Midbrain (tissue), 1 donor: ENCODE data around the gene MAPRE2.
"Not testable (repeated sequence)": the region's sequence is repeated elsewhere in the genome, so short reads cannot be mapped to it uniquely, and the experiment has no call there.

Experiments
- DNase-seq: peaks from one replicate; lab custom pipeline; 2025; lab: John Stamatoyannopoulos, UW

Gene MAPRE2

DNA sequence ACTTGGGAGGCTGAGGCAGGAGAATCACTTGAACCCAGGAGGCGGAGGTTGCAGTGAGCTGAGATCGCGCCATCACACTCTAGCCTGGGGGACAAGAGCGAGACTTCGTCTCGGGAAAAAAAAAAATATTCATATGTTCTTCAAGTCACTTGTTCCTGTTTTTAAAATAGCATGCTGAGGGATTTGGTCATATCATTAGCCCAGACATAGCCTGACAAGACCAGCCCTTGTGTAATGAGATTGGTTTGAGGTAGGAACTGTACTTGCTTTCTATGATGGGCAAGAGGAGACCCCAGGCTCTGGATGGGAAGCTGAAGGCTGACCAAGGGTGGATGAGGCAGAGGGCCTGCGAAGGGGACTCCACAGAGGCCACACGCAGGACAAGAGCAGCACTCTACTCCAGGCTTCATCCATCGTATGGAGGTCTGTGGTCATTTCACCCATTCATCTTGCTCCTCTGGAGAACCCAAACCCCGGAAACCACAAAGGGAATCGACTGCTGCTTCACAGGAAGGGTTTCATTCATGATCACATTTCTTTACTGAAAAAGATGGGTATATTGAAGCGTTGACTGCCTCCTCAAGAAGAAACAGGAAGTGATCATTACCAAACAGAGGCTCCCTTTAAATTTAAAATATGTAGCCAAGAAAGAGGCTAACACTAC is 112.5 kb downstream of the MAPRE2 start:
- no peak for DNase-seq

DNA sequence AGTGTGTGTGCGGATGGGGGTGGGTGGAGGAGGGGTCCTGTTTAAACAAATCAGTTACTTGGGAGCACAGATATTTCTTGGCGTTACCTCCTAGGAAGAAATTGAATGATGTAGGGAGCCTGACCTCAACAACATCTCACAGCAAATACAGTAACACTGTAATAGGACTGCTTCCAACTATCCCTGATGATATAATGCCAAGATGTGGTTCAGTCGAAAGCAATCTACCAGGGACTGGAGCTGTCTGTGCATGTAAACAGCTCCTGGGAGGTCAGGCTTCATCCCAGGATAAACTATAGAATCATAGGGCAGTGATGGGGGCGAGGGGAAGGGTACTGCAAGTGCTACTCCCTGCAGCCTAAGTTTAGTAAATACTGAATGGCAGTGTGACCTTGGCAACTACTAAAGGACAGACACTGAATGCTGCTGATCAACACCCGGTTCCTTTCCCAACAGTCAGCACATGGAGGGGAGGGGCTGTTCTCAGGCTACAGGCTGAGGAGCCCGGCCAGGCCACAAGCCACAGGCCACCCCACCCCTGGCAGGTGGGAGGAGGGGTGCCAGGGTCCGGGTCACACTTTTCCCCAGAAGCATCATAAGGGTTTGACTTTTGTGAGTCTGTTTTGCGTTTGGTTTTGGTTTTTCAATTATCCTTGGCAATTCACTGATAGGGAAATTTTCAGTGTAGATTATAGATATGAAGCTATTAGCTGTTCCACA is 114.3 kb downstream of the MAPRE2 start:
- DNase-seq, result no peak

DNA sequence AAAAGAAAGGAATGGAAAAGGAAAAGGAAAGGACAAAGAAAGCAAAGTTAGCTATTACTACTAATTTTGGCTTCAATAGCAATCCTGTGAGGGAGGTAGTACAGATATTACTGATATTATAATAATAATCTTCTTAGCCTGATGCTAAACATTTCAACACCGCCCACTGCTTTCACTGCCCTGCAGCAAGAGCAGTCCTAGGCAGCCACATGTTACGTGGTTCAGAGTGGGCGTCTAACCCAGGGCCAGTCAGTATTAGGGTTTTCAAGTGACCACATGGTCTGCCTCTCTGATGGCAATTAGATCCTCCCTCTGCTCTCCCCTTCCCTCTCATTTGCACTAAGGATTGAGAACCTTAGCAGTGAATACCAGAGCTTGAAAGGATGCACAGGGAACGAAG is 116.0 kb downstream of the MAPRE2 start:
- DNase-seq, result no peak

DNA sequence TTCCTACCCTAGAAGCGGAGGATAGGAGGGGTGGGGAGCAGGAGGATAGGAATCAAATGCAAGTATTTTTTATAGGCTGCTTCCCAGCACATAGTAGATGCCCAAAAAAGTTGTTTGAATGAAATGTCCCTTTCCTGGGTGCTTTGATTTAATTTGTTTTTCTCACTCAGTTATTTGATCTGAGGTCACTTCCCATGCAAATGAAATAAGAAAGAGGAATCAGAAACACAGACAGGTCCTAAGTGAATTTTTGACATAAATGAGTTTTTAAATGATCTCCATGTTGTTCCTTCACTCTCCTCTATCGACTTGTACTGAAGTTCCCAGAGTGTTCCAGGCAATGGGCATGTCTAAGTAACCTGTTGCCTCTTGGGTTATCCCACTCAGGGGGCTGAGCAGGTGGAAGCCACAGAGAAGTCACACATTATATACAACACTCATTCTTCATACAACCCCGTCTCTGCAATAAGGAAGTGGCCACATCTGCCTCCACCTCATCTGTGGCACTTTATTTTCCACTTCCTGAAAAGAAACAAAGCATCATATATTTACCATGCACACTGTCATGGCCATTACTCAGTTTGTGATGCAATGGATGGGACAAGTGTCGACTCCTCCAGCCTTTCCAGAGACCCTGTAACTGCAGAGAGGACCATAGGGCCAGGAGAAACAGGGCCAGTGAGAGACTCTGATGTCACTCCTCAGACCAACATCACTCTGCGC is 117.7 kb downstream of the MAPRE2 start:
- no peak for DNase-seq

DNA sequence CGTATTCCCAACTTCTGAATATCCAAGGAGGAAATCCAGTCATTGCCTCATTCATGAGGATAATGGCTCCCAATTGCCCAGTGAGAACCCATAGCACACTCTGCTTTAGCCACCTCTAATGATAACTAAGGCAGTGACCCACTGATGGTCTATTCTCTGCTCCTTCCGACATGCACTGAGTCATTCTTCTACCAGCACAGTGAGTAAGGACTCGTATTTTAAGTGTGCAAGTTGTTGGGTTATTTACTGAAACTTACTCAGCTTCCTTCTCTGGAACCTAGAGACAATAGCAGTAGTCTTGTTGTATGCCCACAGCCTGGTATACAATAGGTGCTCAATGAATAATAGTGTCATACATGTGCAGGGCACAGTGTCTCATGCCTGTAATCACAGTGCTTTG is 118.6 kb downstream of the MAPRE2 start:
- DNase-seq, result no peak

DNA sequence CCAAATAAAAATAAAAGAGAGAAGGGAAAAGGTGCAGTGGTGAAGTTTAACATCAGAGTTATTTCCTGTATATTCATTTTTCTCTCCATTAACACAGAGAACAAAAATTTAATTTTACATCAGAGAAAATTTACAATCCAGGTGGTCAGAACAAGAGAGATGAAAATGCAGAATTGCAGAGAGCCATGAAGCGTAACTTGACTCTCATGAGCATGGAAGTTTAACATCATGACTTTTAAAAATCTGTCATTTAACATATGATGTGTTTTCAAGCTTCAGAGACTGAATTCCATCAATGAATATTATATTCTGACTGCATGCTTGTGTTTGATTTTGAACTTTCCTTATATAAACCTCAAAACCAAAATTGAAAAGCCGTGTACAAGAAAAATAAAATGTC is 120.3 kb downstream of the MAPRE2 start:
- DNase-seq, result no peak

DNA sequence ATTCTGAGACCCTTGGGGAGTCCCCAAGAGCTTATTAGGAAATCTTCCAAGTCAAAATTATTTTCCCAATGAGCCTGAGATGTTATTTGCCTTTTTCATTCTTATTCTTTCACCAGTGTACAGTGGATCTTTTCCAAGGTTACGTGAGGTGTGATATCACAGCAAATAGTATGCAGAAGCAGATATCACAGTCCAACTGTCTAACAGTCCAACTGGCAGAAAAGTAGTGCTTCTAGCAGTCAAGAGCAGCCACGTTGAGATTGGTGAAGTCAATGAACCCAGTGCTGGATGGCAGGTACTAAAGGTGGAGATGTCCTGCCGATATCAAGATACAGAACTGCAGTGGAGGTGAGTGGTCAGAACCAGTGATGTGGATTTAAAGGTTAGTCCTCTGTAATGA is 120.7 kb downstream of the MAPRE2 start:
- no peak for DNase-seq

DNA sequence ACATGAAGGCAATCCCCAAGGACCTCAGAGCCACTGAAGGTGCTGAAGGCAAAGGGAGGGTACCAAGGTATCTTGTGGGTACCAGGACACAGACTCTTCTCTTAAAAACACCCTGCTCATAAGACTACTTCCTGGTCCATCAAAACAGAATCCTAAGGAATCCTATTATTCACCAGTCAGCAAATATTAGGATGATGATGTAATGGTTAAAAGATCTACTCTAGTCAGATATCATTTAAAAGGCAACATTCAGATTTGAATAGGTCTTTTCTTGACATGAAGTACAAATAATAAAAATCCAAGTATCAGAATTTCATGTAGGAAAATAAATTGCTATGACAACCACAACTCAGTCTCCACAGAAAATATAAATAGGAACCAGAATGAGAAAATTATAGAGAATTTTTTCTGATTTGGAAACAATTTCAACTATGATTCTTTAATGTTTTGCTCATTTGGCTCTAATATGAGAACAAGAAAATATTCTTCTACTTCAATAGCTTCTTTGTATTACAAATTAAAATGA is 121.9 kb downstream of the MAPRE2 start:
- DNase-seq, result no peak

DNA sequence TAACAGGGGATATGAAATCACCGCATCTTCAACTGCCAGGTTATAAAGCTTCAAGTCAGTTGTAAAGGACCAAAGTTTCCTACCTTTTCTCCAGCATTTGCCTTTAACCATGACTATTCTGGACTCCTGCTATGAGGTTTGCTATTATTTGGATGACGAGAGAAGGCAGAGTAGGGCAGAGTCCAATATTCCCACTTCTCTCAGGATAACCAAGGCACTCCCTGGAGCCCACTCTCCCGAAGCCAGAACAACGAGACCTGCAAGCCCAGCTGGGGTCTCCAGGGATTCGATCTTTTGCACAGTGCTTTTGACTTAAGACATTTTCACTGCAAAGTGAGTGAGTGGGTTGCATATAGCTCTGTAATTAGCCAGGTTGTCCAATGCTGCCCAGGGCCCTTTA is 122.5 kb downstream of the MAPRE2 start:
- DNase-seq, result no peak

DNA sequence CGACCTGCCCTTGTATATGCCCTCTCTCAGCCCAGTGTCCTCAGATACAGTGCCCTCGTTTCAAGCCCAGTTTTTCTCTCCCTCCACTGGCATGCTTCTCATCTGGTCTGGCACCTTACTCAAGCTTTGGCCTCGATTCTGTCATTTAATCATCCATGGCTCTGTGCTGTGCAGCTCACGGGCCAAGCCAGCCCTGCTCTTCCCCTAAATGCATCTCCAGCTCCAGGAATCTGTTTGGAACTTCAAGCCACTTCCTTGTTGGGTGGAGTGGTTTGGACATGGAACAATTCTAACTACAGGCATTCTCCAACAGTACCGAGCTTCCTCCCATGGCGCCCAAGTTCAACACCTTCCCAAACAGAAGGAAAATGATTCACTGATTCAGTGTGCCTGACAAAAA is 122.9 kb downstream of the MAPRE2 start:
- DNase-seq, result no peak

DNA sequence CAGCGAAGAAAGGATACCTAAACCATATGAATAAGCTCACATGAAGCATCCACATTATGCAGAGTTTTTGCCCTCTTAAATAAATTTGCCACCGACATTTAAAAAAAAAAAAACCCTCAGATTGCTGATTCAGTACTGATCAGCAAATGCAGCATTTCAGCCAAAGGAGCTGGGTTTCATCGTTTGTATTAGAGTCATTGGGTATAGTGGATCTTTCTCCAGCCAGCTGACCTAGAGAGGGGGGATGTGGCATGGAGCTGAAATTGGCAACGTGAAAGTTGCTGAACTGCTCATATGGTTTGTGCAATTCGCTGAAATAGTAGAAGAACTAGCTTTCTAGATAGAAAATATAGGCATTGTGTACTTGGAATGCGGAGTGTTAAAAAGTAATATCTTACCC is 126.1 kb downstream of the MAPRE2 start:
- DNase-seq, result no peak

DNA sequence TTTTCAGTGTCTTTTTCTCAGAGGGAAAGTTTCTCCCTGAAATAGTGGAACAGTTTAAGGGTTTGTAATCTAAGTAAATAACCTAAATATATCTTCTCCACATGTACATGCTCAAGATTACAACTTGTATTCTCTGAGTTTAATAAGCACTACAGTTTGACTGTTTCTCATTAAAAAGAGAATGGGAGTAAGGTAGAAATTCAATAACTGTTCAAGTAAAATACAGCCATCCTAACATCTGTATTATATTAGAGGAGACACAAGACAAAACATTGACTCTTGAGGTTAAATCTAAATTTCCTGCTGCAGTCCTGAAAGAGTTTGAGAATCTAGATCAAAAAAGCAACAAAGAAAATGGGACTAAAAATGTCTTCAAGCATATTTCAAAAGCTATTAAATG is 126.6 kb downstream of the MAPRE2 start:
- DNase-seq, result no peak

DNA sequence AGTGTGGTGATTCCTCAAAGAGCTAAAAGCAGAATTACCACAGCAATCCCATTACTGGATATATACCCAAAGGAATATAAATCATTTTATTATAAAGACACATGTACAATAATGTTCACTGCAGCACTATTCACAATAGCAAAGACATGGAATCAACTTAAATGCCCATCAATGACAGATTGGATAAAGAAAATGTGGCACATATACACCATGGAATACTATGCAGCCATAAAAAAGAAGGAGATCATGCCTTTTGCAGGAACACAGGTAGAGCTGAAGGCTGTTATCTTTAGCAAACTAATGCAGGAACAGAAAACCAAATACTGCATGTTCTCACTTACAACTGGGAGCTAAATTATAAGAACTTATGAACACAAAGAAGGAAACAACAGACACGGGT is 129.1 kb downstream of the MAPRE2 start:
- not testable (repeated sequence) for DNase-seq

DNA sequence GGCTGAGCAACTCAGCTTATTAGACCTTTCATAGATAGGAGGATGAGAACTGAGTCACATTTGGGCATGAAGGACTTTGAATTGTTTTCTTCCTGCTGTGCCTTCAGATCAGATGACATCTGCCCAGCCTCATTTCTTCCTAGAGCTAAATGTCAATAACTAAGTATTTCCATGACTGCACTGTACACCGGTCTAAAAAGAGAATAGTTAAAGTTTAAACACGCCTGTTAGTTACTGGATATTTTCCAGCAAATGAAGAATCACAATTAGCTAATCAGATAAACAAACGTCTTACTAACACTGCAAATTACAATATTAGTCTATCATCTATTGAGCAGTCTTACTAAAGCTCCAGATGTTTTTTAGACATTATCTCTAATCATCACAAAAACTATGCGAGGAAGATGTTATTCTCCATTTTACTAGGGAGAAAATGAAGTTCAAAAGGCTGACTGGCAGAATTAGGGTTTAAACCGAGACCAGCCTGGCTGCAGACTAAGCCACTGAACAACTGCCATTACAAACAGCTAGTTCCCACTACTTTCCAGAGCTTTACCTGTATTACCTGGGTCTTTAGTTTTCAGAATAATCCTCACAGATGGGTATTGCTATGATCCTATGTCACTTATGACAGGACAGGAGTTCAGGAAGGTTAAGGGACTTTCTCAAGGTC is 130.2 kb downstream of the MAPRE2 start:
- no peak for DNase-seq

DNA sequence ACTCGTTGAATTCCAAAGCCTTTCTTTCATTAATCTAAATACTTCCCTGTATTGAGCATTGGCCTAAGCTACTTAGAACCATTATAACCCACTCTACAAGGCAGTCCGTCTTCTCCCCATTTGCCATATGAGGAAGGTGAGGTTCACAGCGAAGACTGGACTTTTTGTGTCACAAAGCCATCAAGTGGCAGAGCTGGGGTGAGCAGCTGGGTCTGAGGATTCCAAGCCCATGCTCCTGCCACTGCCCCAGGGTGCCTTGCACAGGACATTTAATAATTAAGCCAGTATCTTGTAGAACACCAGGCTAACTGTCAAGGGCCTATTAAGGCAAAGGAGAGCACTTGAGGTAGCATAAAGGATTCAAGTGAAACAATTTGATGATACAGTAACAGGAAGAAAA is 130.8 kb downstream of the MAPRE2 start:
- no peak for DNase-seq

DNA sequence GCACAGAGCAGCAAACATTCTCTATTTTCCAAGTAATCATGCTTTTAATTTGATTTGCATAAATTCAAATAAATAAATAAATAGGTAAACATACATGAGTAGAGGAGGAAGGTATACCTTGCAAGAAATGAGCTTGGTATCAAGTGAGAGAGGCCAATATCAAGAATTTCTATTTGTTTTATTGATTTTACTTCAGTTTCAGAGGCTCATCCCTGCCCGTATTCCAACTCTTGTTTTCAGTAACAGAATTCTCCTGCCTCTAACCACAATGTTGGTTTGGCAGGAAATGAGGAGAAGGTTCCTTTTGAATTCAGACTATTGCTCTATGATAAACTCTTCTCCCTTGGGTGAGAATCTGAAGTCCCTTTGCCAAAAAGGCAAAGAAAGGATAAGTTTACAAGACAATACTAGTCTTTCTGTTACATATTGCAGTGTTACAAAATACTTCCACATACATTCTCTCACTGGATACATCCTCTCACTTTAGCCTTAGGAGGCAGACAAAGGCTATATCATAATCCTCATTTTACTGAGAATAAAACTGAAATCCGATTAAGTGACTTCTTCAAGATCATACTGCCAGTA is 131.3 kb downstream of the MAPRE2 start:
- DNase-seq, result no peak

DNA sequence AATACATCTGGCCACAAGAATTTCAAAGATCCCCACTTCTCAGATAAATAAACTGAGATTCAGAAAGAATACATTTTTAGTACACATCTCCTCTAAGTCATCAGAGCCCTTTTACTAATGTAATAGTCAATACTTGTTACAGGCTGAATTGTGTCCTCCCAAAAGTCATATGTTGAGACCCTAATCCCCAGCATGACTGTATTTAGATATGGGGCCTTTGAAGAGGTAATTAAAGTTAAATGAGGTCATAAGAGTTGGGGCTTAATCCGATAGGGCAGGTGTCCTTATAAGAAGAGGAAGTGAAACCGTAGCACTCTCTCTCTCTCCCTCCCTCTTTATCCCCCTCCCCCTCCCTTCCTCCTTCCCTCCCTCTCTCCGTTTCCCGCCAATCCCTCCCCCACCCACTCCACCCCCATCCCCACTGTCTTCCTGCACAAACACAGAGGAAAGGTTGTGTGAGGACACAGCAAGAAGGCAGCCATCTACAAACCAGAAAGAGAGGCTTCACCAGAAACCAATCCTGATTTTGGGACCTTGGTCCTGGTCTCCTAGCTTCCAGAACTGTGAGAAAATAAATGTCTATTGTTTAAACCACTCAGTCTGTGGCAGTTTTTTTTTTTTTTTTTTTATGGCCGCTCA is 133.0 kb downstream of the MAPRE2 start:
- DNase-seq, result no peak

DNA sequence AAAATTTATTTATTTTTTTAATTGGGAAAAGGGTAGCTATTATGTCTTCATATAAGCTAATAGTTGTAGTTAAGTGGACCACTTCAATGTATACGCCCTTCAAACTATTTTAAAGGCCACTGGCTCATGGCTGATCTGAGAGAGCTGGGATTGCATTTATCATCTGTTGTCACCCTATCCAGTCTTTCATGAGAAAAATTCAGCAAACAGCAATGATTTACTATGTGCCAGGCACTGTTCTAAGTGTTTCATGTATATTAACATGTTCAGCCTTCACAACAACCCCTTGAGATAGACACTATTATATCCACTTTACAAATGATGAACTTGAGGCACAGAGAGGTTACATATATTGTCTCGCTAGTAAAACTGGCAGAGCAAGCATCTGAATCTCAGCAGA is 133.5 kb downstream of the MAPRE2 start:
- no peak for DNase-seq

DNA sequence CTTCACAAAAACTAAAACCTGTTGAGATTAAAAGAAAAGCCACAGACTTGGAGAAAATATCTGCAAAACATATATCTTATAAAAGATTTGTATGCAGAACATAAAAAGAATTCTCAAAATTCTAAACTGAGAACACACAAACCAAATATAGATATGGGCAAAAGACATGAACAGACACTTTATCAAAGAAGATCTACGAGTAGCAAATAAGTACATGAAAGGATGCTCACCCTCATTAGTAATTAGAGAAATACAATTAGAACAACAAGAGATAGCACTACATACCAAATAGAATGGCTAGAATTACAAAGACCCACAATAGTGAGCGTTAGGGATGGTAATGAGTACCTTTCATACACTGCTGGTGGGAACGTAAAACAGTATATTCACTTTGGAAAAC is 135.7 kb downstream of the MAPRE2 start:
- DNase-seq, result no peak

DNA sequence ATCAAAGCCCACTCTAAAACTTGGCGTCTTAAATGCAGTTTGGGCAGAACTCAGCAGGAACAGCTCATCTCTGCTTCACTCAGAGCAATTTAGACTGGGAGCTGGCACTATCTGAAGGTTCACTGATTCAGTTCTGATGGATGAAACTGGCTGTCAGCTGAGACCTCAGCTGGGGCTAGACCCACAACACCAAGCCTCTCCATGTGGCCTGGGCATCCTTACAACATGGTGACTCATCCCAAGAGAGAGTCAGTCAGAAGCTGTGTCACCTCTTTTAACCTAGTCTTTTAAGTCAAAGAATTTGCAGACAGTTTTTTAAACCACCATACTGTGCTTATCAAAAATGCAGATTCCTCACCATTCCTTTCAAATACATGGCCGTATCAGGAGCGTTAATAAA is 137.0 kb downstream of the MAPRE2 start:
- no peak for DNase-seq

DNA sequence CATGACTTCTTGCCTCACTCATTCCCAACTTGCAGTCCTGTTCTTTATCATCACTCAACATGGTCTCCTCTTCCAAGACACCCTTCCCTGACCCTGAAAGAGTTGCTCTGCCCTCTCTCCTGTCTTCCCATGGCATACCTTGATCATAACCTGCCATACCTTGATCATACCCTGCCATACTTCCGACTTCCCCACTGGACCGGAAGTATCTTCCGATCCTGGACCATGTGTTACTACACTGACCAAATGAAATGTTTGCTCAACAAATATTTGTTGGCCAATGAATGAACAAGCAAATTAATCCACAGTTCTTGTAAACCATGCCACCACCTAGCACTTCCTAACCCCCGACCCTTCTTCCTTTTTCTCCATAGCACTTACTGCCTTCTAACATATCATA is 138.7 kb downstream of the MAPRE2 start:
- DNase-seq, result no peak

DNA sequence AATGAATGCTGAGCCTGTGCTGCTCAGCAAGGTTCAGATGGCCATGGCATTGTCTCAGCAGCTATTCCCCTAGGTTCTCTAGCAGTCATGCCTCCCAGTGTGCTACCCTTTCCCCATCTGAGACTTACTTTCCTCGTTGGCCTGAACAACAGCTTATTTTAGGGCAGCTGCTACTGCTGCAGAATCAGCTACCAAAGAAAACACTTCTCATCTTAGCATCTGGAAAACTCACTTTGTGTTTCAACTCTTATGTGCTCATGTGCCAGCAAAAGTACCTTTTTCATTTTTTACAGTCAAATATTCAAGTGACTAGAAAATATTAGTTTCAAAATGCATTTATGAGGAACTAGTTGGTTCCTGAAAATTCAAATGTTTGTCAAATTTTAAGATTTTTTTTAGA is 139.2 kb downstream of the MAPRE2 start:
- DNase-seq, result no peak
